Measurements from ENCODE around the gene ARSJ. TPM values are rescaled to one million over a fixed set of nuclear protein-coding genes. Genes with fewer than 3 reads are reported as not detected.

The ARSJ gene
- total and polyA plus RNA-seq, 2 of the 8 experiments (the other 6 are each of a cell fraction or from before 2014, with no cell fraction given): 1.4 to 6.3 TPM

GRCh38 chr4:113957956-113958355 lies 21.5 kb downstream of the ARSJ start:
- POLR2A ChIA-PET (ENCODE audit: partially characterized antibody): no interaction called here
- Histone ChIP-seq H3K9ac (replicated peaks in 1 of 4; ENCODE audit: extremely low read depth in 1 of 4, low read depth in 3 of 4, low read length in 3 of 4) (no peak overlapping the region), H4K5ac (ENCODE audit: insufficient read length, low read depth, low read length) (no peak overlapping the region), H3K23ac (ENCODE audit: insufficient read length) (no peak overlapping the region), H2BK120ac (replicated peaks; ENCODE audit: low read depth, low read length) (no peak overlapping the region), H4K91ac (replicated peaks; ENCODE audit: insufficient read length, low read length) (no peak overlapping the region), H3K4me1 (replicated peaks in 1 of 4; ENCODE audit: control insufficient read depth in 3 of 4, insufficient read depth in 4 of 4, low read length in 3 of 4) (peaks cover 0 to 2% (median 0%) of the 10 kb centered on the region in 4 experiments; a peak in 1 of 7 replicates), H2AK5ac (ENCODE audit: low read depth, low read length) (no peak overlapping the region), H3K18ac (ENCODE audit: extremely low read depth, low read length) (no peak overlapping the region), H2BK12ac (ENCODE audit: low read depth, low read length) (no peak overlapping the region), H3K79me2 (ENCODE audit: control insufficient read depth in 1 of 2, insufficient read depth in 2 of 2, low read length in 2 of 2) (no peaks in the 10 kb centered on the region), H3K27me3 (replicated peaks in 1 of 4; ENCODE audit: control insufficient read depth in 3 of 4, extremely low read depth in 1 of 4, insufficient read depth in 3 of 4, low read length in 3 of 4) (no peaks in the 10 kb centered on the region), H3K9me3 (ENCODE audit: insufficient read depth in 2 of 2, low read depth in 1 of 2, low read length in 1 of 2) (no peaks in the 10 kb centered on the region), H2BK5ac (ENCODE audit: low read depth, low read length) (no peak overlapping the region), H2BK15ac (ENCODE audit: low read length) (no peak overlapping the region), H3K27ac (ENCODE audit: low read depth, low read length) (no peak overlapping the region), H3K4ac (replicated peaks; ENCODE audit: insufficient read length, low read depth, low read length) (no peak overlapping the region), H3K4me3 (ENCODE audit: extremely low read depth in 1 of 4, insufficient read depth in 2 of 4, low read depth in 3 of 4, low read length in 4 of 4) (no peak overlapping the region), H4K20me1 (replicated peaks in 1 of 2; ENCODE audit: control insufficient read depth in 1 of 2, insufficient read depth in 2 of 2, low read length in 2 of 2) (no peaks in the 10 kb centered on the region), H4K8ac (ENCODE audit: extremely low read depth, insufficient read depth, low read length) (no peak overlapping the region), H3K36me3 (ENCODE audit: control insufficient read depth in 2 of 4, insufficient read depth in 4 of 4, low read length in 3 of 4) (no peaks in the 10 kb centered on the region), H3K79me1 (ENCODE audit: low read depth, low read length) (no peaks in the 10 kb centered on the region), H2BK20ac (ENCODE audit: low read length) (no peak overlapping the region), H3K23me2 (ENCODE audit: low read depth, low read length) (no peaks in the 10 kb centered on the region), H3K4me2 (ENCODE audit: insufficient read depth in 1 of 2, low read depth in 2 of 2, low read length in 2 of 2) (no peak overlapping the region), H2AFZ (ENCODE audit: low read length) (no peak overlapping the region), H3K56ac (replicated peaks; ENCODE audit: insufficient read length, low read depth, low read length) (no peak overlapping the region), H3K14ac (ENCODE audit: insufficient read length) (no peak overlapping the region)
- no peak for FAIRE-seq
- WGBS, 2 experiments (ENCODE audit: extremely low coverage in 1 of 2, insufficient coverage in 1 of 2, insufficient read length in 1 of 2, insufficient replicate concordance in 2 of 2, low coverage in 1 of 2, low lambda C conversion rate in 2 of 2, missing lambda C conversion rate in 1 of 2): 85% methylated on average over 3 of the region's 3 CpGs; no CpG with 5 or more reads in 1 of the 2 experiments
- DNase-seq (ENCODE audit: low read depth in 1 of 2, low spot score in 2 of 2): no peak
- CTCF ChIA-PET (ENCODE audit: partially characterized antibody): no interaction called here
- TF ChIP-seq BACH1 (IDR thresholded peaks at IDR 0.05; ENCODE audit: low read length) (no peak), RNF2 (IDR thresholded peaks at IDR 0.05; ENCODE audit: borderline replicate concordance, low read depth, low read length, missing control alignments, poor library complexity, severe bottlenecking) (no peak)

Measured in H1 (cell line).